ENCODE measurements around the gene GJB6.

The GJB6 gene

DNA sequence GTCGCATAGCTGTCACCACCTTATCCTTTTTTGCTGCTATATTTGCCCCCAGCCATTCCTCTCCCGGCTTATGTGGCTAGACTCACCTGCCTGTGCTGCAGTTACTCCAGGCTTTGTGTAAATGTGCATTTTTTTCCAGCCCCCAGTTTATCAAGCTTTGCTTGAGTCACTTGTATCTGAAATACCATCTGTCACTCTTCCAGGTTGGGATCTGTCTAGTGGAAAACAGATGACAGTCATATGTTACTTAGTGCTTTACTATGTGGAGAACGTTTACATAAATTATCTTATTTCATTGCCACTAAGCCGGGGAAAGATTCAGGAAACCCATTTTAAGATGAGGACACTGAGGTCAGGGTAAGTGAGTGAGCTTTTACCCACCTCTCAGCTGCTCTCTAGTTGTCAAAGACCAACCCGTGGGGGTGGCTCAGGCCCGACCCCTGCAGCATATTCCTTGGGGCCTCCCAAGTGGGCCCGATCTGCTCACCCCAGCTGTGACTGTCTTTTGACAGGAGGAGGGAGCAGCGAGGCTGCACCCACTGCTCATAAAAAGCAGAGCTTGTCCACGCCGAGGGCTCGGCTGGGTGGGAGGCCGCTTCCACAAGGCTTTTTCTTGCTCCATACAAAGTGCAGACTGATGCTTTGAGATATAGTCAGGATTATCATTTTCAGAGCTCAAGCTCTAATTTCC lies 46.6 kb downstream of the GJB6 start:
- no peak for FAIRE-seq

DNA sequence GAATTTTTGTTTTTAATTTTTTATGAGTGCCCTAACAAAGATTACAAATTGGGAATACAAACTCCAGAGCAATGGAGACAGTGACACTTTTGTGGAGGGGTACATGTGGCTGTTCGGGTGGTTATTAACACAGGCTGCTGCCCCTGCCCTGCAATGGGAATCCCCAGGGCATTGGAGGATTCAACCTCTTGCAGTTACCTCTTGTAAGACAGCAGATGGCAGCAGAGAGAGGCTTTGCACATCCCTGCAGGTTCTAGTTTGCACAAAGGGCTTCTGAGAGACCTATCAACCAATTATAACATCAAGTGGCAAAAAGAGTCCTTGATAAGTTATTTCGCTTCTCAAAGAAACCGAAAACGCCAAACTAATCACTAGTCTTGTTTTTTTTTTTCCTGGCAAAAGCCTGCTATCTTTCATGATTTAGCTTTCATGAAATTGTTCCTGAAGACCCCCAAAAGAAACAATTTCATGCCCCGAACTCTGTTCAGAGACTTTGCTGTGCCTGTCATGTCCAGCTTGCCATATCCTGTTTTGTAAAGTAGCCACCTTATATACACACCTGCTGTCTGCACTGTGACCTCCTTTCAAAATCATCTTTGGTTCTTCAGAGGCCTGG lies 49.8 kb downstream of the GJB6 start:
- FAIRE-seq, result no peak

DNA sequence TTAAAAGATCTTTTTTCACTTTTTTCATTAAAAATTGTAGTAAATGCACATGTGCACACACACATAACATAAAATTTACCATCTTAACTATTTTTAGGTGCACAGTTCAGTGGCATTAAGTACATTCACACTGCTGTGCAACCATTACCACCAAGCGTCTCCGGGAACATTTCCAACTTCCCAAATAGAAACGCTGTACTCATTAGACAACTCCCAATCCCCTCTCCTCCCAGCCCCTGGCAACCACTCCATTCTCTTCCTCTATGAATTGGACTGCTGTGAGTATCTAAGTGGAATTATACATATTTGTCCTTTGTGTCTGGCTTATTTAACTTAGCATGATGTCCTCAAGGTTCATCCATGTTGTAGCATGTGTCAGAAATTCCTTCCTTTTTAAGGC lies 50.9 kb downstream of the GJB6 start:
- FAIRE-seq, result no peak

DNA sequence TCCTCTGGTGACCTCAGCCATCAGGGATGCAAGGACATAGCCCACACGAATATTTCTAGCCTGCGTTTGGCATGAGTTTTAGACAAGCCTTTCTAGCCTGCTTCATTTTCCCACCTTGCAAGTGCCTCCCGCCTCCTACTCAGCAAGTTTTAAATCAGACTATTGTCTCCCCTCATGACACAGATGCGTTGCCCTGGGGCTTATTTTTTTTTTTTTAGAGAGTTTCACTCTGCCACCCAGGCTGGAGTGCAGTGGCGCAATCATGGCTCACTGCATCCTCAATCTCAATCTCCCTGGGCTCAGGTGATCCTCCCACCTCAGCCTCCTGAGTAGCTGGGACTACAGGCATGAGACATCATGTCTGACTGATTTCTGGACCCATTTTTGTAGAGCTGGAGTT lies 54.0 kb downstream of the GJB6 start:
- no peak for FAIRE-seq

DNA sequence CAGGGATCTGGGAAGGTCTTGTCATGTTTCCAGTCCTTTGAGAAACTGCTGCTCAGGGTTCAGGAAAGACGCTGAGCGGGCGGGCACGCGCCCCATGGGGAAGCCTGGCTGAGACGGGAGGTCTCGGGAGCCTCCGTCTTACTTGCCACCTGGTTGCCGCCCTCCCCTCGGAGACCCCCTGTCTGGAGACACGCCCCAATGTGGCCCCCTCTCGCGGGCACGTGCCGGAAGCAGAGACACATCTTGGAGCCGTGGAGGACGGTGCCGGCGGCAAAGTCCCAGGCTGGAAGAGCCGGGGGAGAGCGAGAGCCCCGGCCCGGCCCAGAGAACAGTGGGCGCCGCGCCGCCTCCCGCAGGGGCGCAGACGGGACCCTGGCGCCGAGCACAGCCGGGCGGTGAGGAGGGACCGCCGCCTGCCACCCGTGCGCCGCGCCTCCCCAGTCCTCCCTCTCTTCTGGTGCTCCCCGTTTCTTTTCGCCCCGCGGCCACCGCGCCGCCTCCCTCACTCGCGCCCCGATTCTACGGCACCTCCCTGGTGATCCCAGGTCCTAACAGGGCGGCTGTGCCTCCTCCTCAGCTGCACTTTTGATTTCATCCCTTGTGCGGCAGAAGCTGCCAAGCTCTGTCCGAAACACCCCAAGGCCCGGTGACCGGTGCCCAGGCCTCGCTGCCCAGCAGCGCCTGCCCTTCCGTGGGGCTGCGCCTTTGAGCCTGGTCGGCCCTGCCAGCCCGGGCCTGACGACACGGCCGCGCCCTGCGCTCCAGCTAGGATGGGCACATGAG lies 54.9 kb downstream of the GJB6 start:
- no peak for FAIRE-seq

DNA sequence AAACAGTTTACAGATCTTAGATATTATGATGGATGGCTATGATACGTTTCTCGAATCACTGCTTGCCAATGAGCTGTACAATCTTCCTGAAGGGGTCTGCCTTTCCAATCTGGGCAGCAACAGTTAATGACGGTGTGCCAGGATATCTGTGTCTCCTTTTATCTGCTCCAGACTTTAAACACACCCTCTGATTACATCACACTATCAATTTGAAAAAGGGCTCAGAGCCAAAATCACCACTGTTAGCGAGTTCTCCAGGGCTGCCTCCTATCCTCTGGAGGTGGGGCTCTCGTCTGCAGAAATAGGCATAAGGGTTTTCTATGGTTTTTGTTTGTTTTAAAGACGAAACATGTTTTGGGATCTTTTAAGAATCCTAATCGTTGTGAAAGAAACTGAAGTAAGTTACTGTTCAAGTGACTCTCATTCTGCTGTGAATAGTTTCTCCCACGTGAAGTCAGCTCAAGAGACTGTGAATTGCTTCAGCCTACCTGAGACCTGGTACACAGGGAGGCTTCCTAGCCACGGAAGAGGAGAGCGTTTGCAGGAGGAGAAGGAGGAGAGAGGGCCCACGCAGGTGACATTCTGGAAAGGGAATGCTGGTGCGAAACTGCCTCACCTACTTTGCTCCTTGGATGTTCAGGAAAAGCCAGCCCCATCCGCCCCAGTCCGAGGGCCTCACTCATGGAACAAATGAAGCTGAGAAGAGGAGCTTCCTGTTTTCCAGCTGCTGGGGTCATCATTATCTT lies 56.0 kb downstream of the GJB6 start:
- FAIRE-seq, result no peak

DNA sequence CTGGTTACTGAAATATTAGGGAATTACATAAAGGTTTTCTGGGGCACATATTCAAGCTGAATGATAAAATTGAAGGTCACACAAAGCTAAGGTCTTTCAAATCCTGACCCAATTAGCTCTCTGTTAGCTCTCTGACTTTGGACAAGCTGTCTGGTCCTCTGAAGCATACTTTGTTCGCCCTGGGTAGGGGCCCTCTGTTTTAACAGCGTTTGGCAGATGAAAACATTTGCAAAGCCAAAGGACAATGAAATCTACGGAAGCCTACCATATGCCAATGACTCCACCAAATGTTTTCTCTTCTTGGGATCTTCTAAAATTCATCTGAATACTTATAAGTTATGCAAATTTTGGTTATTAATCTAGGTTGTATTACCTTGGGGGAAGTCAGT lies 56.7 kb downstream of the GJB6 start:
- FAIRE-seq, result no peak

DNA sequence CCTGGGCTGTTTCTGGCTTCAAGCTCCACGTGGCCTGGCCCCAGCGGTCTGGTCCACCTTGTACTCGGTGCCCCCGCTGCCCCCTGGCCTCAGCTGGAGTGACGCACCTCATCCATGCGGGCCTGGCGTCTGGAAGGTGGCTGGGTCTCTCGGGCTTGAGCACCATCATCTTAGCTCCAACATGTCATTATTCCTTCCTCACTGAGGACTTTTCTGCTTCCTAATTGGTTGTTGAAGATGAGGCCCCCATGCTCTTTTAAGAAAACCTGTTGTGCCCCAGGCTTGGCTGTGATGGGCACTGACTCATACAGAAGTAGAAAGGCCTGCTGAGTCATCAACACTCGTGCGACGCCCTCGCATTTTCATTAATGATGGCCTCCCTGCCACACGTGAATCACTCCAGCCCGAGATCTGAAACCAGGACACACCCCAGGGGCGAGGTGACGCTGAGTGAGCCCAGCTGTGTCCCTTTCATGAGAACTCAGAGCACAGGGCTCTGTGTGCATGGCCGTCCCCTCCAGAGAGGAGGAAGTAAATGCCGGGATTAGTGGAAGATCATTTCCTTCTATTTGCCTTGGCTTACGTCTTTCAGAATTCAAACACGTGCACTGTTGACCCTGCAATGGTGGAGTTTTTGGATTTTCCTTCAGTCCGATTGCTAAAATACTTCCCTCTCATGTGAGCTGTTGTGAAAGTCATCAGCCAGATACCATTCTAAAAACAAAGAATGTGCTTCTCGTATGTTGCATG lies 57.3 kb downstream of the GJB6 start:
- no peak for FAIRE-seq

DNA sequence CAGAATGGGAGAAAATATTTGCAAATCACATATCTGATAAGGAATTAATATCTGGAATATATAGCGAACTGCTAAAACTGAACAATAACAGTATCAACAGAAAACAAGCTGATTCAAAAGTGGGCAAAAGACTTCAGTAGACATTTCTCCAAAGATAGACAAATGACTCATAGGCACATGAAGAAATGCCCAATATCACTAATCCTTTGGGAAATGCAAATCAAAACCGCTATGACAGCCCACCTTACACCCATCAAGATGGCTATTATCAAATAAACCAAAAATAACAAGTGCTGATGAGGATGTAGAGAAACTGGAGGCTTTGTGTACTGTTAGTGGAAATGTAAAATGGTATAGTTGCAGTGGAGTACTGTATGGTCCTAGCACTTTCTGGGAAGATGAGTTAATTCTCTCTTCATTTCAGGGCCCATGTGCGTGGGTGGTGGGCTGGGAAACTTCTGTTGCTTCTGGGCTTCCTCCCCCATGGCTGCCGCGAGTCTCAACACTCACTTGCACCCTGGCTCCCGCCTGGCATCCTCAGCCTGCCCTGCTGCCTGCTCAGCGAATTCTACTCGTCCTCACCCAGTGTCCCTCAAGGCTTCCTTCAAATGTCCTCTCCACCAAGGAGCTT lies 58.9 kb downstream of the GJB6 start:
- FAIRE-seq, result no peak

All from colon (tissue), 2 donors.